ENCODE measurements around the gene TCF7L1.

TCF7L1 gene

GRCh38 chr2:85253890-85254289 lies 120.7 kb downstream of the TCF7L1 start:
- H3K36me3 ChIP-seq, result no peaks in the 10 kb centered on the region
- H3K27me3 ChIP-seq, result no peaks in the 10 kb centered on the region
- intact Hi-C loops (cut with DNase I; ENCODE audit: low total_unique reads), result no loop called here
- no peaks in the 10 kb centered on the region for H3K9me3 ChIP-seq
- H3K4me1 ChIP-seq, result peaks cover 6 to 66% (median 51%) of the 10 kb centered on the region in 4 donors
- no peak overlapping the region for H3K4me3 ChIP-seq
- TF ChIP-seq CTCF (IDR thresholded peaks at IDR 0.05), result no peak
- H3K27ac ChIP-seq, result no peak overlapping the region
- DNase-seq, result no peak

GRCh38 chr2:85254540-85255300 lies 121.5 kb downstream of the TCF7L1 start:
- H3K4me1 ChIP-seq, result peaks cover 6 to 66% (median 48%) of the 10 kb centered on the region in 4 donors
- intact Hi-C loops (cut with DNase I; ENCODE audit: low total_unique reads), result no loop called here
- no peak overlapping the region for H3K4me3 ChIP-seq
- no peak for DNase-seq
- no peak overlapping the region for H3K27ac ChIP-seq
- H3K36me3 ChIP-seq, result no peaks in the 10 kb centered on the region
- no peak for TF ChIP-seq CTCF (IDR thresholded peaks at IDR 0.05)
- H3K27me3 ChIP-seq, result no peaks in the 10 kb centered on the region
- H3K9me3 ChIP-seq, result no peaks in the 10 kb centered on the region

GRCh38 chr2:85255456-85255812 lies 122.2 kb downstream of the TCF7L1 start:
- Histone ChIP-seq H3K4me1 (peaks cover 6 to 66% (median 49%) of the 10 kb centered on the region in 4 donors), H3K27ac (peak overlapping the region; percentile 47 to 68), H3K4me3 (peak overlapping the region; percentile 31 to 43), H3K27me3 (no peaks in the 10 kb centered on the region), H3K36me3 (no peaks in the 10 kb centered on the region), H3K9me3 (no peaks in the 10 kb centered on the region)
- intact Hi-C loops (cut with DNase I; ENCODE audit: low total_unique reads), result no loop called here
- no peak for DNase-seq
- no peak for TF ChIP-seq CTCF (IDR thresholded peaks at IDR 0.05)

GRCh38 chr2:85255813-85256594 lies 122.8 kb downstream of the TCF7L1 start:
- Histone ChIP-seq H3K36me3 (no peaks in the 10 kb centered on the region), H3K4me1 (peaks cover 6 to 63% (median 48%) of the 10 kb centered on the region in 4 donors), H3K27ac (peak overlapping the region; percentile 47 to 68), H3K4me3 (peak overlapping the region; percentile 31 to 43), H3K9me3 (no peaks in the 10 kb centered on the region), H3K27me3 (no peaks in the 10 kb centered on the region)
- intact Hi-C loops (cut with DNase I; ENCODE audit: low total_unique reads), result no loop called here
- no peak for DNase-seq
- TF ChIP-seq CTCF (IDR thresholded peaks at IDR 0.05), result no peak

GRCh38 chr2:85257359-85257969 lies 124.3 kb downstream of the TCF7L1 start:
- intact Hi-C loops (cut with DNase I; ENCODE audit: low total_unique reads), result no loop called here
- Histone ChIP-seq H3K27me3 (no peaks in the 10 kb centered on the region), H3K9me3 (no peaks in the 10 kb centered on the region), H3K36me3 (no peaks in the 10 kb centered on the region), H3K27ac (peak overlapping the region; percentile 63 to 68), H3K4me1 (peaks cover 6 to 62% (median 48%) of the 10 kb centered on the region in 4 donors), H3K4me3 (no peak overlapping the region)
- DNase-seq, result no peak
- no peak for TF ChIP-seq CTCF (IDR thresholded peaks at IDR 0.05)

Measured in tibial artery (tissue), 4 donors.